NCI-H446 (cell line): ENCODE data around the gene CD34.

ENCODE experiments used
- DNase-seq, 2 experiments: peaks; one replicate each; lab custom pipeline; 2025; lab: John Stamatoyannopoulos, UW

CD34 gene

GRCh38 chr1:207853372-207853757 lies 57.6 kb downstream of the CD34 start:
- DNase-seq = no peak

GRCh38 chr1:207852576-207853371 lies 58.2 kb downstream of the CD34 start:
- no peak for DNase-seq

- DNase-seq = no peak
Measured at GRCh38 chr1:207851696-207852095, 59.2 kb downstream of the CD34 start.

GRCh38 chr1:207850621-207851407 lies 60.1 kb downstream of the CD34 start:
- no peak for DNase-seq

GRCh38 chr1:207849646-207850045 lies 61.3 kb downstream of the CD34 start:
- no peak for DNase-seq

- DNase-seq = no peak
Measured at GRCh38 chr1:207849016-207849415, 61.9 kb downstream of the CD34 start.

GRCh38 chr1:207848234-207848633 lies 62.7 kb downstream of the CD34 start:
- no peak for DNase-seq

GRCh38 chr1:207847116-207847515 lies 63.8 kb downstream of the CD34 start:
- no peak for DNase-seq

- DNase-seq = no peak
Measured at GRCh38 chr1:207845109-207845508, 65.8 kb downstream of the CD34 start.

GRCh38 chr1:207844371-207844770 lies 66.6 kb downstream of the CD34 start:
- no peak for DNase-seq

GRCh38 chr1:207842506-207842905 lies 68.4 kb downstream of the CD34 start:
- DNase-seq = no peak

GRCh38 chr1:207841901-207842300 lies 69.0 kb downstream of the CD34 start:
- DNase-seq = no peak

GRCh38 chr1:207841293-207841692 lies 69.6 kb downstream of the CD34 start:
- no peak for DNase-seq

GRCh38 chr1:207840380-207840779 lies 70.5 kb downstream of the CD34 start:
- no peak for DNase-seq

GRCh38 chr1:207839083-207839413 lies 71.9 kb downstream of the CD34 start:
- DNase-seq = no peak

GRCh38 chr1:207838156-207839082 lies 72.5 kb downstream of the CD34 start:
- no peak for DNase-seq

GRCh38 chr1:207837673-207838072 lies 73.3 kb downstream of the CD34 start:
- no peak for DNase-seq

- no peak for DNase-seq
Measured at GRCh38 chr1:207836591-207837347, 74.2 kb downstream of the CD34 start.

- DNase-seq = no peak
Measured at GRCh38 chr1:207835958-207836357, 75.0 kb downstream of the CD34 start.

GRCh38 chr1:207833956-207834660 lies 76.8 kb downstream of the CD34 start:
- no peak for DNase-seq

GRCh38 chr1:207833381-207833780 lies 77.5 kb downstream of the CD34 start:
- no peak for DNase-seq
